HG03095 (cell line): Measurements from ENCODE around the gene RAB25.
A peak's percentile ranks its signal among the peaks of the same experiment; 100 is the strongest.

Experiments used
- ATAC-seq: cut with Tn5 transposase; IDR thresholded peaks from one replicate; pipeline ENCODE4 v1.9.1; 2021; ENCODE audit warnings: moderate library complexity; ENCODE audit not compliant: unreplicated experiment

Gene RAB25

DNA sequence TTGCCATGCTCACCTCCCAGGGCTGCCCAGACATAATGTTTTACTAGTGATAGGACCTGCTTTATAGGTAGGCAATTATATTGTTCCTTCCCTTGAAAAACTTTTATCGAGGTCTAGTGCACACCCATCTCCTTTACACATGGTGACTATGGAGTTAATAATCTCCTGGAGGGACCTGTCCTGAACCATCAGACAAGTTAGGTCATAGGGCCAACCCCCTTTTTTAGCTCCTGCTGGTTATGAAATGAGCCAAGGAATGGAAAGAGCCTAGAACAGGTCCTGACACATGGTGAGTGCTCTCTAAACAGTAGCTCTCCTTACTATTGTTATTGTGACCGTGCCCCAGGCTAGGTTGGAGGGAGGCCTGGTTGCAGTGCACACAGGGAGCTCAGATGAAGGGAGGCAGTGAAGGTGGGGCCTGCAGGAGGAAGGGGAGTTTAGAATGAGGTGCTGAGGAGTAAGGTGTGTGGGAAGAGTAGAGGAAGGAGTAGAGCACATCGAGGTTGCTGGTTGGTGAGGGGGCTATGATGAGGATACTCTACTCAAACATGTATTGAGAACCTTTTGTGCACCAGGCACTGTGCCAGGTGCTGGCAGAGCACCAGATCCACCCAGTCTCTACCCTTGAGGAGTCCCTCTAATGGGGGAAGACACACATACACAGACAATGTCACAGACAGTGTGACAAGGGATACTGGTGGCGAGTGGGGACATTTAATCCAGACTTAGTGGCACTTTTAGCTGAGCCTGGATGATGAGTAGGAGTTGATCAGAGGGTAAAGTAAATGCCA lies 39.4 kb downstream of the RAB25 start:
- no peak for ATAC-seq

DNA sequence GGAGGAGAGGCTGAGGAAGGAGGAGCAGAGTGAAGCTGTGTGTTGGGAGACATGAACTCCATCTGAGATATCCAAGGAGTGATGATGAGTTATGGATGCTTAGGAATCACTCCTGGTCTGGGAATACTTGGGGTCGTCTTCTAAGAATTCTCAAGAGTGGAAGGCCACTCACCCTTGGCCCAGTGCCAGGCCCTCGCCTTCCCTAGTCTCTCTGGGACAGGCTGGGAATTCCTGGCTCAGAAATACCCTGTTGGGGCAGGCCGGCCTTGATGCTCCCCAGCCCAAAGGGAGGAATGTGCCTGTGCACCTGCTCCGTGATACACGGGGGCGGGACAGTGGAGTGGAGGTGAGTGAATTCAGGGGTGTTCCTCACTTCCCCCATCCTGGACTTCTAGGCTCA lies 40.9 kb downstream of the RAB25 start:
- ATAC-seq, result no peak

DNA sequence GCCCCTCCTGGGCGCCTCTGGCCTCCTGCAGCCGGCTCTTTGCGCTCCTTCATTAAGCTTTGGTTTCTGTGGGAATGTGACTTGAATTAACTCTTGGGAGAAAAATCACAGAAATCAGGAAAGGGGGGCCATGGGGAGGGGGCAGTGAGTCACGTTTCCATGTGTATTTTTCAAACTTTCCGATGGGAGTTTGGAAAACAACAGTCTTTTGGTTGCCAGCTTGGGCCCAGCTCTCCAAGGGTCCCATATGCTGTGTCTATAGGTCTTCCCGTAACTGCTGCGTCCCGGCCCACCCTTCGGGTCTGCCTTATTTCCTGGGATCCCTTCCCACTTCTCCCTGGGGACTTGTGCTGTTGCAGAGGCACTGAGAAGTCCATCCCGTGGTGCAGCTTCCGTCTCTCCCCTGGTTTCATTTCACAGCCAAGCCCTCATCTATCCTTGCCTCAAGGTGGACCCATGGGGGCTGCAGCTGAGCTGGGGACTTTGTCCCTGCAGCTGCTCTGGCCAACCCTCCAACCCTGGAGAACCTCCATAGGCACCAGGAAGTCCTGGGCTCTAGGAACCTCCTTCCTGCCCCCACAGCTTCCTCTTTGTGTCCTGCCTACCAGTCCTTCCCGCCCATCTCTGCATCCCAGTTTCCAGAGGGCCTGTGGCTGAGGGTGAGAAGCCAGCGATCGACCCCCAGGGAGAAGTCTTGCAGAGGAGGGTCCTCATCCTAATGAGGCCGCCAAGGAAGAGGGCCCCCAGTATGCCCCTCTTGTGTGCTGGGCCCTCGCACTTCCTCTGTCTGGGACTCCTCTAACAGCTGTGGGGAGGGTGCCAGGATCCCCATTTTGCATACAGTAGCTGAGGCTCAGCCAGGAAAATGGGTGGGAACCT lies 41.9 kb downstream of the RAB25 start:
- ATAC-seq, result no peak

DNA sequence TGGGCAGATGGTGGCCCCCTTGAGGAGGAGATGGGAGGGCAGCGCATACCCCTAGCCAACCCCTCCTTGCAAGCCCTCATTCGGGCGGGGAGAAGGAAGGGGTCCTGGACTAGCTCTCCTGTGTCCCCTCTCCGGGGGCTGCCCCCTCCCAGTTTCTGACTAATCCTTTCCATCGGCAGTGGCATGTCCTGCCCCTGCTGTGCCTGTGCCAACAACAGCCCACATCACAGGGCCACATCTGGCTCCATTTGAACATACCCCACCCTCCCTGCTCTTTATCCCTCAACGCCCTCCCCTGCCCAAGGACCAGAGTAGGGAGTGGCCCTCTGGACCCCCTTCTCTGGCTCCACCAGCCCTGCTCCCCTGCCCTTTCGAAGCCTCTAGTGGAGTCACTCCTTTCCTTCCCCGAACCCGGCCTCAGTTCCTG lies 42.6 kb downstream of the RAB25 start:
- ATAC-seq, result no peak

DNA sequence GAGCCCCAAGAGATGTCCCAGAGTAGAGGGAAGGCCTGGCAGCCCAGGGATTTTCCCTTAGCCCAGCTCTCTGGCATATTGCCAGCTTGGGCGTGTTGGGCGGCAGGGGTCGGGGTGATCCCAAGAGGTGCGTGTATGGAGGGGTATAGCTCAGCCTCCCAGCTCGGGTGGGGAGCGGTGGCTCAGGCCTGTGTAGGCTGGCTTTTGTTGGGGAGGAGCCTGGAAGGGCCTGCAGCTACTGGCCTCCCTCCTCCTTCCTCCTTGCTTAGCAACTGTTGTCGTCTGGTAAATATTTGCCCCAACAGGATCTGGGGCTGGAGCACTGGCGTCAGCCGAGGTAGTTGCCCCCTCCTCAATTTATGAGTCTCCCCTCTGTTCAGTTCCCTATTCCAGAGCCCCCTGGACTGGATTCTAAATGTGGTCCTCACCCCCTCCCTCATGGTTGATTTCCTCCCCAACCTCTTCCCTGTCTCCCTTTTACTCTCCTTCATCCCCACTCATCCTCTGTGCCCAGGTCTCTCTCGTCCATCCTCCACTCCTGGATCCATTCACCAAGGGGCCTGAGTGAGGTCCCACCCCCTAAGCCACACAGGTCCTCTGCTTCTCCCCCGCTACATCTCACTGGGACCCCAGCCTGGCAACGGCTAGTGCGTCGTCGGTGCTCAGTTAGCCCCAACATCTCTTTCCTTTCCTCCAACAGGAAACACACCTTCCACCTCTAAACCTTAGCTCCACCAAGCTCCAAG lies 43.3 kb downstream of the RAB25 start:
- no peak for ATAC-seq

DNA sequence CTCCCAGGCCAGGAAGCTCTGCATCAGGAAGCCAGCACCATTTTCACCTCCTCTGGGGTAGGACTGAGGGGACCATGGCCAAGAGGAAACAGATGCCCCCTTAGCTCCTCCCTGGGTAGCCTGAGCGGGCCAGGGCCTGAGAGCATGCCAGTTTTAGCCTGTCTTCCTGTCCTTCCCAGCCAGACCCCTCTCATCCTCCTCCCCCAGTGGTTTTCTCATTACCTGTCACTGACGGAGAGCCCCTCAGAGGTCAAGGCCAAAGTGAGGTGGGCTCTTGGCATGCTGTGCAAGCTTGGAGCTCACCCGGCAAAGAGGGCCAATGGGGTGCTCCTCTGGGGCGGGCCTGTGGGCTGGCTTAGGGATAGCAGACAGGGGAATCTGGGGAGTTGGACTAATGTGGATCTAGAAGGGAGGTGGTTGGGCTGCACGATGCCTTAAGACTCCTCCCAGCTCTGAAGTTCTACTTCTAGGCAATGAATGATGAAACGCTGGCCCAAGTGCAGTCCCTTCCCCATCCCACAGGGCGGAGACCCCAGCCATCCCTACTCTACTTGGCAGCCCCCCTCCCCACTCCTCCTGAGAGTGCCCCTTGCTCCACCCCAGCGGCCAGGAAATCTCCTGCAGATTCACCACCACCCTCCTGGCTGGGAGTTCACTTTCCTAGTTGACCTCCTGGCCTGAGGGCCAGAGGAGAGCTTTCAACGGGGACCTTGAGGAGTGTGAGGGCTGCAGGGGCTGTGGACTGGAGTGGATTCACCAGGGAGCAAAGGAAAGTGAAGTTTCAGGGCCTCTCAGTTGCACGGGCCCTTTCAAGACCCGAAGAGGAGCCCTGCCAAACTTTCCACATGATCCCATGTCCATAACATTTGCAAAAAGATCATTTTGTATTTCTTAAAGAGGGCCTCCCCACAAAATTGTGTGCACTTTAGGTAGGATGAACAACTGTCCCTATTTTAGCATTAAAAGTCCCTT lies 44.2 kb downstream of the RAB25 start:
- ATAC-seq, result no peak

DNA sequence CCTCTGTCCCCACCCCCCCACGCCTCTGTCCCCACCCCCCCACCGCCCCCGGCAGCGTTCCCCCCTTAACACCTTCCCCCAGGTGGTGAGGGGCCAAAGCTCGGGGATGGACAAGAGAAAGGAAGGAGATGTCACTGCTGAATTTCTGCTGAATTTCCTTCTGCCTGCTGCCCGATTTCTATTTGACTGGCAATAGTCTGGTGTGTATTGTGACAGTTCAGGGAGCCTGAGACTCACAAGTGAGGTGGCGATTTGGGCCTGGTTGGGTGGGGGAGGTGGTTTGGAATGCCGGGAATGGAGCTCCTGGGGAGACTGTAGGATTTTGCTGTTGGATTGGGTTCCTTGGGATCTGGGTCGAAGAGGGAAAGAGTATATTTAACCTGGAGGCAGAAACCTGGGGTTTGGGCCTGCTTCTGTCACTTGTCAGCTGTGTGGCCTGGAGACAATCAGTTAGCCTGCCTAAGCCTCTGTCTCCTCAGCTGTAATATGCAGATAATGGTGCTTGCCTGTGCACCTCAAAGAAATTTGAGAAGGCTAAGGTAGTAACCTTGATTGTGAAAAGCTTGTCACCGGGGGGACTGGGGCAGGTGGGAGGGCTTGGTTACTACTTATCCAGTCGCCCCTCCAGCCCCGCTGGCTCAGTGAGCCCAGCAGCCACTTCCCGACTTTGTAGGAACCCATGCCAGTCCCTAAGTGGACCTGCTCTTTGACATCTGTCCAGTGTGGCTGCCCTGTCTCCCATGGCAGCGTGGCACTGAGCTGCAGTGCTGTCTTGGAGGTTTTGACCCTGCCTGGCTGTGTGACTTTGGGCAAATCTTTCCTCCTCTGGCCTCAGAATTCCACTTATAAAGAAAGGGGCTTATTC lies 45.9 kb downstream of the RAB25 start:
- no peak for ATAC-seq

DNA sequence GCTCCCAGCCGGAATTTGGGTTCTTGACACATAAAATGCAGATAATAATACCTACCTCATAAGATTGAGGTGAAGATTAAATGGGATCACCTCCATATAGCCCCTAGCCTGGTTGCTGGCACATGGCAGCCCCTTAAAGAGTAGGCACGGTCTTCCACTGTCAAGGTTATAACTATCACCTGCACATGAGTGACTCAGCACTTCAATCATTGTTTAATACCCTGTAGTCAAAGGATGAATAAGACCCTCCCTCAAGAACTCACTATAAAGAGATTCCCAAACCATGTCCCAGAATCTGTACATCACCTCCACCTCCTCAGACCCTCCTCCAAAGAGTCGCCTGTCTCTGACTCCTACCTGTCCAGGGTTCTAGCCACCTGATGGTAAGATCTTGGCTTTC lies 47.1 kb downstream of the RAB25 start:
- ATAC-seq, result no peak

DNA sequence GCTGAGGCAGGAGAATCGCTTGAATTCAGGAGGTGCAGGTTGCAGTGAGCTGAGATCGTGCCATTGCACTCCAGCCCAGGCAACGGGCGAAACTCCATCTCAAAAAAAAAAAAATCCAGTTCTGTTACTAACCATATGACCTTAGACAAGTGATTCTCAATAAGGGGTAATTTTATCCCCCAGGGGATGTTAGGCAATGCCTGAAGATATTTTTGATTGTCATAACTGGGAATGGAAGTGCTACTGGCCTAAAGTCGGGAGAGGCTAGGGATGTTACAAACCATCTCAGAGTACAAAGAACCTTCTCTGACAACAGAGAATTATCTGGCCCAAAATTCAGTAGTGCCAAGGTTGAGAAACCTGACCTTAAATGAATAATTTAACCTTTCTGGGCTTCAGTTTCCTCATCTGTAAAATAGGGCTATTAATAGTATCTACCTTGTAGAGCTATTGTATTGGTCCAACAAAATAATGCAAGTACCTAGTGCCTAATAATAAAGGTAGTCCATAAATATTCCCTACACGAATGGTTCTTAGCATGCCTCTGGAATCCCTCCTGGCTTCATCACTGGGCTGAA lies 47.8 kb downstream of the RAB25 start:
- ATAC-seq, result no peak

DNA sequence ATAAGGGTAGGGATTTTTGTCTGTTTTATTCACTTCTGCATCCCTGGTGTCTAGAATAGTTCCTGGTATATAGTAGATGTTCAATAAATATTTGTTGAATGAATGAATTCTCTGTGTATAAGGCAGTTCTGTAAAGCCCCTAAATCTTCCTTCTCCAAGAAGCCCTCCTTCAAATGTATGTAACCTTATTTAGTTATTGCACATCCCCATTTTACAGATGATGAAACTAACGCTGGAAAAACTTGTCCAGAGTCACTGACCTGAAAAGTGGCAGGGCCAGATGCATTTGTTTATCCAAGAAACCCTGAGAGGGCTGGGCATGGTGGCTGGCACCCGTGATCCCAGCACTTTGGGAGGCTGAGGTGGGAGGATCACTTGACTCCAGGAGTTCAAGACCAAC lies 49.3 kb downstream of the RAB25 start:
- no peak for ATAC-seq

DNA sequence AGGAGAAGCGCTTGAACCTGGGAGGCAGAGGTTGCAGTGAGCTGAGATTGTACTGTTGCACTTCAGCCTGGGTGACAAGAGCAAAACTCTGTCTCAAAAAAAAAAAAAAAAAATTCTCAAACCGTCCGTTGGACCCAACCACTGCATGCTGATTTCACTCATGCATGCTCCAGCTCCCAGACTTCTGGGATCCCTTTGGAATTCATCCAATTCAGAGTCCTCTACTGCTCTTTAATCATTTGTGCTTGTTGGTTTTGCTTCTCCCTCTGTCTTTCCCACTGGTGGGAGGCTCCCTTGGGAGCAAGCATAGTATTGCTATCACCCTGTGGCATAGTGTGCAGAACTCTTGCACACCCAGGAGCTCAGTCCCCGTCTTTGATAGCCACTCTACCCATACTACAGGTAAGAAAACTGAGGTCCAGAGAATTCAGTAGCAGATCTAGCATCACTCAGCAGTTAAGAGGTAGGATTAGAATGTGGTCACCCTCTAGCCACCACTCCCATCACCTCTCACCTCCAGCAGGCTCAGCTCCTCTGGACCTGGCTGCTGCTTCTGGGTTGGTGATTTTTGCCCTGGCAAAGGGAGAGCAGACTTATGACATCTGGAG lies 50.5 kb downstream of the RAB25 start:
- no peak for ATAC-seq

DNA sequence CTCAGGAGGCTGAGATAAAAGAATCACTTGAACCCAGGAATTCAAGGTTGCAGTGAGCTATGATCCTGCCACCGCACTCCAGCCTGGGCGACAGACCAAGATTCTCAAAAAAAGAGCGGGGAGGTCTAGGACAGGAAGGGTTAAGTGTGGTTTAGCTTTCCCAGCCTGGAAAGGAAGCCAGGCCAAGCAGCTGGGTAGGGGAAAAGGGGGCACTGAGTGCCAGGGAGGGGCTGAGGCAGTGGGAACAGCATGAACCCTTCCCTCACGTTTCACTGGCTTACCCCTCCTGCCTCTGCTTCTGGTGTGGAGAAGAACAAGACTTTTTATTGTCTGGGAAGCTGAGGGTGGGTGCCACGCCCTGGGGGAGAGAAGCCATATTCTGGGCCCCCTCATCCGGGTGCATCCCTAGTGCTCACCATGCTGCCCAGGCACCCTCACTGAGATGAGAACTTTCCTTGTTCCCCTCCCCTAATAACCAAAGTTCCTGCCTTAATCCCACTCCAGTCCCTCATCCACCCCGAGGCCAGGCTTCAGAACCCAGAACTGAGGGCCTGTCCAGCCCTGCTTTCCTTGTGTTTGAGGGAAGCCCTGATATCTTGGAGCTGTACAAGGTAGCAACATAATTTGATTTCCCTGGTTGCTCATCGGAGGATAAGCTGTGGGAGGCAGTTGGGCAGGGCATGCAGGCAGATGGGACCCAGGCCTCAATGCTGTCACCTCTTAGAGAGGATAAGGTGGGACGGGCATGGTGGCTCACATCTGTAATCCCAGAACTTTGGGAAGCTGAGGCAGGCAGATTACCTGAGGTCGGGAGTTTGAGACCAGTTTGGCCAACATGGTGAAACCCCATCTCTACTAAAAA lies 51.5 kb downstream of the RAB25 start:
- ATAC-seq, result no peak

DNA sequence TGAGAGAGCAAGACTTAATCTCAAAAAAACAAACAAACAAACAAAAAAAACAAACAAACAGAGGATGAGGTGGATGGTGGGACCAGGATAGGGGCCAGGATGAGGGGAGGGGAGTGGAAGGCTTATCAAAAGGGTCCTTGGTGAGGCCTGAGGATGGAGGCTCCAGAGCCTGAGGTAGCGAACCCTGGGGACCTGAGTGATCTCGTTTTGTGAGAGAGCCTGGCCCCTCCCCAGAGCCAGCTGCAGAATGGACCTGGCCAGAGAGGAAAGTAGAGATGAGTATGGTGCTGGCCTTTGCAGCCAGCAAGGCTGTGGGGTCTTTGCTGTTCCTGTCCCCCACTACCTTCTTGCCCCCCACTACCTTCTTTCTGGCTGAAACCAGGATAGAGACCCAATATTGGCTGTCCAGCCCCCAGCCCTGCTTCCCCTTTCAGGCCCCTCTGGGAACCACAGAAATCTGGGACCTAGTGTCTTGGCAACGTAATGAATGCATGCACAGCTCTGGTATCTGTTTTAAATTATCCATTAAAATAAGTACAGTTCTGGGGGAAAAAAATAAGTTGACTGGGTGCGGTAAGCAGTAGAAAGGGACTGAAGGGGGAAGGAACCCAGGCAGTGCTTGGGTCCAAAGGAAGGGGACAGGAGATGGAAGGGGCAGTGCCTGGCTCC lies 52.5 kb downstream of the RAB25 start:
- no peak for ATAC-seq

DNA sequence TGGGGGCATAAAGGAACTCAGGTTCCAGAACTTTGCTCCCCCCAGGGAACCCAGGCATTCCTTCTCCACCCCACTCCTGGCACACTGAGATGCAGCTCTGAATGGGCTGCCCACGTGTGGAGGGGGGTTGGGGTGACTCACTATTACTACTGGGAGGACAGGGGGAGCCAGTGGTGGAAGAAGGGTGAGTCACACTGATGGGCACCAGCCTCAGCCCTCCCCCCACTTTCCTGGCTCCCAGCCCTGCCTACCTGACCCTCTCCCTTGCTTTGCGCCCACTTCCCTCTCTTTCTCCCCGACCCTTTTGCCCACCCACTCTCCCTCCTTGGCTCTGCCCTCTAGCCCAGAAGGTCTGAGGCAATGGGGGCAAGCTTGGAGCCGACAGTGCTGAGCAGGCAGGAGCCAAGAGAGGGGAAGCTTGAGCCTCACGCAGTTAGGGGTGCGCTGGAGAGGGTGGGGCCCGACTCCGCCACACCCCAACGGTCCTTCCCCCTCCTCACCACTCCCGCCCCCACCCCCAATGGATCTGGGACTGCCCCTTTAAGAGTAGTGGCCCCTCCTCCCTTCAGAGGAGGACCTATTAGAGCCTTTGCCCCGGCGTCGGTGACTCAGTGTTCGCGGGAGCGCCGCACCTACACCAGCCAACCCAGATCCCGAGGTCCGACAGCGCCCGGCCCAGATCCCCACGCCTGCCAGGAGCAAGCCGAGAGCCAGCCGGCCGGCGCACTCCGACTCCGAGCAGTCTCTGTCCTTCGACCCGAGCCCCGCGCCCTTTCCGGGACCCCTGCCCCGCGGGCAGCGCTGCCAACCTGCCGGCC lies 53.4 kb downstream of the RAB25 start, which contains the start of gene LMNA:
TSS of gene LMNA (plus strand) at position 611 of the 818 bp plus-strand sequence. CDS start 208 bp downstream, outside the sequence.
- peak; percentile 59 for ATAC-seq

DNA sequence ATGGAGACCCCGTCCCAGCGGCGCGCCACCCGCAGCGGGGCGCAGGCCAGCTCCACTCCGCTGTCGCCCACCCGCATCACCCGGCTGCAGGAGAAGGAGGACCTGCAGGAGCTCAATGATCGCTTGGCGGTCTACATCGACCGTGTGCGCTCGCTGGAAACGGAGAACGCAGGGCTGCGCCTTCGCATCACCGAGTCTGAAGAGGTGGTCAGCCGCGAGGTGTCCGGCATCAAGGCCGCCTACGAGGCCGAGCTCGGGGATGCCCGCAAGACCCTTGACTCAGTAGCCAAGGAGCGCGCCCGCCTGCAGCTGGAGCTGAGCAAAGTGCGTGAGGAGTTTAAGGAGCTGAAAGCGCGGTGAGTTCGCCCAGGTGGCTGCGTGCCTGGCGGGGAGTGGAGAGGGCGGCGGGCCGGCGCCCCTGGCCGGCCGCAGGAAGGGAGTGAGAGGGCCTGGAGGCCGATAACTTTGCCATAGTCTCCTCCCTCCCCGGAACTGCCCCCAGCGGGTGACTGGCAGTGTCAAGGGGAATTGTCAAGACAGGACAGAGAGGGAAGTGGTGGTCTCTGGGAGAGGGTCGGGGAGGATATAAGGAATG lies 54.1 kb downstream of the RAB25 start:
- peak; percentile 3 for ATAC-seq
